GM19351 (cell line): ENCODE results near the gene EYA2.
"Not testable (repeated sequence)": the region's sequence is repeated elsewhere in the genome, so short reads cannot be mapped to it uniquely, and the experiment has no call there.

Source experiments
- ATAC-seq: cut with Tn5 transposase; IDR thresholded peaks from one replicate; pipeline ENCODE4 v1.9.1; 2021; ENCODE audit warnings: mild to moderate bottlenecking, moderate library complexity; ENCODE audit not compliant: unreplicated experiment

The EYA2 gene

GRCh38 chr20:46894579-46894958 lies at the start of gene EYA2:
Gene EYA2, plus strand, starts transcription at chr20:46894843. Its CDS starts 95,168 bp downstream, at chr20:46990011.
- no peak for ATAC-seq

GRCh38 chr20:46844965-46845364 lies 49.7 kb upstream of the EYA2 start:
- no peak for ATAC-seq

GRCh38 chr20:46849269-46849668 lies 45.4 kb upstream of the EYA2 start:
- no peak for ATAC-seq

- ATAC-seq = no peak
These were observed 44.9 kb upstream of the EYA2 start for GRCh38 chr20:46849751-46850150.

- ATAC-seq = no peak
These were observed 44.2 kb upstream of the EYA2 start for GRCh38 chr20:46850416-46850815.

GRCh38 chr20:46850896-46851295 lies 43.7 kb upstream of the EYA2 start:
- ATAC-seq = no peak

- ATAC-seq = no peak
These were observed 42.9 kb upstream of the EYA2 start for GRCh38 chr20:46851746-46852145.

GRCh38 chr20:46852313-46852712 lies 42.3 kb upstream of the EYA2 start:
- no peak for ATAC-seq

GRCh38 chr20:46853926-46854325 lies 40.7 kb upstream of the EYA2 start:
- no peak for ATAC-seq

GRCh38 chr20:46857061-46857831 lies 37.4 kb upstream of the EYA2 start:
- no peak for ATAC-seq

- no peak for ATAC-seq
These were observed 28.8 kb upstream of the EYA2 start for GRCh38 chr20:46865824-46866223.

- no peak for ATAC-seq
These were observed 24.6 kb upstream of the EYA2 start for GRCh38 chr20:46870041-46870440.

- no peak for ATAC-seq
These were observed 22.1 kb upstream of the EYA2 start for GRCh38 chr20:46872328-46873211.

- ATAC-seq = no peak
These were observed 19.6 kb upstream of the EYA2 start for GRCh38 chr20:46875059-46875458.

GRCh38 chr20:46879386-46879785 lies 15.3 kb upstream of the EYA2 start:
- ATAC-seq = no peak

GRCh38 chr20:46879963-46880362 lies 14.7 kb upstream of the EYA2 start:
- ATAC-seq = not testable (repeated sequence)

GRCh38 chr20:46883892-46884291 lies 10.8 kb upstream of the EYA2 start:
- no peak for ATAC-seq

- ATAC-seq = no peak
These were observed 4.0 kb upstream of the EYA2 start for GRCh38 chr20:46890682-46891081.

- no peak for ATAC-seq
These were observed 1.6 kb upstream of the EYA2 start for GRCh38 chr20:46893051-46893450.

GRCh38 chr20:46893877-46894578 lies 615 bp upstream of the EYA2 start:
- no peak for ATAC-seq
